Posterior vena cava (tissue), 2 donors: ENCODE data around the gene DDX60. TPM values are rescaled to one million over a fixed set of nuclear protein-coding genes. Genes with fewer than 3 reads are reported as not detected.
"Not testable (repeated sequence)": the region's sequence is repeated elsewhere in the genome, so short reads cannot be mapped to it uniquely, and the experiment has no call there.

ENCODE experiments used
- DNase-seq: peaks from one replicate; pipeline ENCODE4 v3.0.0-alpha.2; 2020; ENCODE audit warnings: low spot score
- intact Hi-C, 2 donors: fragments of 100-400 bp; cut with DNase I; formaldehyde crosslinking; loops; one replicate each; pipeline versions ENCODE4 v1.14.1 to v1.14.2; 2022 to 2023
- total RNA-seq, 2 donors: library from RNA; stranded (reverse); fragmentation: NEBNext Ultra II Directional; extraction: Animal tissue kit (Norgen Biotek cat#: 25700); gene quantifications; one replicate each; pipeline ENCODE4 v1.2.1, GENCODE V29; 2021
- donor health status: DM: yes; HTN: yes; CAD: no.
- donor health status: DM: yes; HTN: yes; CAD: no.

DDX60 gene
- total RNA-seq, 2 donors from 2014 or later: 14.3 to 18.4 TPM

- DNase-seq: no peak
- intact Hi-C loops: no loop called here
Observed at GRCh38 chr4:168306476-168306875, 12.1 kb downstream of the DDX60 start.

GRCh38 chr4:168304744-168305459, 13.7 kb downstream of the DDX60 start:
- intact Hi-C loops: no loop called here
- no peak for DNase-seq

- intact Hi-C loops, DNase-seq: not testable (repeated sequence)
Observed at GRCh38 chr4:168303430-168303829, 15.1 kb downstream of the DDX60 start.

- intact Hi-C loops: no loop called here
- DNase-seq: no peak
Observed at GRCh38 chr4:168293386-168293975, 25.1 kb downstream of the DDX60 start.

- no peak for DNase-seq
- intact Hi-C loops: no loop called here
Observed at GRCh38 chr4:168291242-168291641, 27.3 kb downstream of the DDX60 start.

- intact Hi-C loops: loop anchor here in 1 of 2 donors (5.0 kb wide), 1 partner anchor 751 kb away; no protein-coding TSS in a partner anchor
- not testable (repeated sequence) for DNase-seq
Observed at GRCh38 chr4:168285850-168286249, 32.7 kb downstream of the DDX60 start.

GRCh38 chr4:168279556-168279955, 39.0 kb downstream of the DDX60 start:
- DNase-seq: no peak
- intact Hi-C loops: no loop called here

GRCh38 chr4:168275836-168276235, 42.7 kb downstream of the DDX60 start:
- no peak for DNase-seq
- intact Hi-C loops: no loop called here

- DNase-seq: no peak
- intact Hi-C loops: no loop called here
Observed at GRCh38 chr4:168274871-168275270, 43.7 kb downstream of the DDX60 start.

- intact Hi-C loops: no loop called here
- no peak for DNase-seq
Observed at GRCh38 chr4:168273838-168274237, 44.7 kb downstream of the DDX60 start.

GRCh38 chr4:168272488-168272887, 46.1 kb downstream of the DDX60 start:
- intact Hi-C loops: no loop called here
- no peak for DNase-seq

GRCh38 chr4:168269896-168270295, 48.7 kb downstream of the DDX60 start:
- no peak for DNase-seq
- intact Hi-C loops: no loop called here

GRCh38 chr4:168265327-168265726, 53.2 kb downstream of the DDX60 start:
- intact Hi-C loops: no loop called here
- DNase-seq: no peak

GRCh38 chr4:168264903-168265302, 53.6 kb downstream of the DDX60 start:
- intact Hi-C loops: no loop called here
- DNase-seq: no peak

GRCh38 chr4:168263039-168263438, 55.5 kb downstream of the DDX60 start:
- no peak for DNase-seq
- intact Hi-C loops: no loop called here

GRCh38 chr4:168259096-168259495, 59.5 kb downstream of the DDX60 start:
- no peak for DNase-seq
- intact Hi-C loops: no loop called here

GRCh38 chr4:168257768-168258167, 60.8 kb downstream of the DDX60 start:
- no peak for DNase-seq
- intact Hi-C loops: no loop called here

- intact Hi-C loops: no loop called here
Observed at GRCh38 chr4:168248176-168248710, 70.3 kb downstream of the DDX60 start.

GRCh38 chr4:168247603-168248002, 70.9 kb downstream of the DDX60 start:
- intact Hi-C loops: no loop called here

More at GRCh38 chr4:168248176-168248710, 70.3 kb downstream of the DDX60 start:
- DNase-seq: no peak

GRCh38 chr4:168241953-168242352, 76.6 kb downstream of the DDX60 start:
- intact Hi-C loops: no loop called here
- no peak for DNase-seq

More at GRCh38 chr4:168247603-168248002, 70.9 kb downstream of the DDX60 start:
- DNase-seq: no peak

GRCh38 chr4:168240821-168241220, 77.7 kb downstream of the DDX60 start:
- no peak for DNase-seq
- intact Hi-C loops: no loop called here
